Uterus (tissue), 2 donors: ENCODE measurements around the gene SH2B3.

Source experiments
- CTCF ChIP-seq, 4 experiments: fragments of 200-600 bp in 2 of 4; fragments of 450-650 bp in 2 of 4; sonication (generic) in 2 of 4; IDR thresholded peaks; one replicate each; pipeline ENCODE4 v1.5.1; 2016 to 2019; ENCODE audit warnings: antibody characterized with exemption in 4 of 4, mild to moderate bottlenecking in 2 of 4, moderate library complexity in 1 of 4
- POLR2A ChIP-seq, 2 donors: fragments of 450-650 bp; IDR thresholded peaks; one replicate each; pipeline ENCODE4 v1.6.1; 2016; ENCODE audit warnings: antibody characterized with exemption in 2 of 2, mild to moderate bottlenecking in 1 of 2, moderate library complexity in 1 of 2

GRCh38 chr12:111426344-111427185, 20.8 kb downstream of the SH2B3 start:
- no peak for TF ChIP-seq CTCF (IDR thresholded peaks at IDR 0.05)
- TF ChIP-seq POLR2A (IDR thresholded peaks at IDR 0.05) = no peak
